ENCODE data around the gene MYL6.
"Not testable (repeated sequence)": the region's sequence is repeated elsewhere in the genome, so short reads cannot be mapped to it uniquely, and the experiment has no call there.

MYL6 gene

GRCh38 chr12:56129942-56130495 lies 28.1 kb upstream of the MYL6 start:
- no peak for DNase-seq

- no peak for DNase-seq
Observed at GRCh38 chr12:56130876-56131275, 27.3 kb upstream of the MYL6 start.

GRCh38 chr12:56134897-56135296 lies 23.3 kb upstream of the MYL6 start:
- DNase-seq: no peak

- DNase-seq: no peak
Observed at GRCh38 chr12:56137853-56138571, 20.1 kb upstream of the MYL6 start.

- no peak for DNase-seq
Observed at GRCh38 chr12:56141946-56142784, 16.0 kb upstream of the MYL6 start.

GRCh38 chr12:56143217-56143616 lies 14.9 kb upstream of the MYL6 start:
- DNase-seq: no peak

- DNase-seq: no peak
Observed at GRCh38 chr12:56143870-56144269, 14.3 kb upstream of the MYL6 start.

GRCh38 chr12:56145217-56145616 lies 12.9 kb upstream of the MYL6 start:
- DNase-seq: no peak

- DNase-seq: no peak
Observed at GRCh38 chr12:56146492-56147460, 11.4 kb upstream of the MYL6 start.

- peak; percentile 65 for DNase-seq
Observed at GRCh38 chr12:56150563-56150962, 7.6 kb upstream of the MYL6 start.

GRCh38 chr12:56151672-56152131 lies 6.5 kb upstream of the MYL6 start:
- DNase-seq: peak; percentile 80

- peak; percentile 97 for DNase-seq
Observed at GRCh38 chr12:56152132-56152755, 5.9 kb upstream of the MYL6 start, which contains the start of gene MYL6B. Gene MYL6B (plus strand): TSS chr12:56152587. CDS start chr12:56153919, 1,332 bp downstream.

- no peak for DNase-seq
Observed at GRCh38 chr12:56152756-56153677, 5.1 kb upstream of the MYL6 start.

- DNase-seq: no peak
Observed at GRCh38 chr12:56153678-56154065, 4.5 kb upstream of the MYL6 start.

GRCh38 chr12:56154246-56154771 lies 3.9 kb upstream of the MYL6 start:
- DNase-seq: no peak

- DNase-seq: no peak
Observed at GRCh38 chr12:56154818-56155217, 3.3 kb upstream of the MYL6 start.

GRCh38 chr12:56155256-56155845 lies 2.8 kb upstream of the MYL6 start:
- DNase-seq: no peak

GRCh38 chr12:56156464-56157200 lies 1.5 kb upstream of the MYL6 start:
- DNase-seq: not testable (repeated sequence)

All from hematopoietic multipotent progenitor cell treated with erythropoietin and hydrocortisone succinate and interleukin-3 and kit ligand, for 4 days (in vitro differentiated cells).